IPS-18c (cell line): ENCODE results near the gene SLC35G6.
"Not testable (repeated sequence)": the region's sequence is repeated elsewhere in the genome, so short reads cannot be mapped to it uniquely, and the experiment has no call there.

Source experiments
- H3K4me3 ChIP-seq: 2 replicates; pipeline ENCODE4 v1.7.0; 2013; ENCODE audit warnings: low read depth, mild to moderate bottlenecking, low read length, moderate library complexity; ENCODE audit not compliant: insufficient read depth
- H3K9me3 ChIP-seq: one replicate; pipeline ENCODE4 v1.6.1; 2013; ENCODE audit warnings: mild to moderate bottlenecking, low read length, moderate library complexity; ENCODE audit not compliant: control insufficient read depth, insufficient read depth

Gene SLC35G6

DNA sequence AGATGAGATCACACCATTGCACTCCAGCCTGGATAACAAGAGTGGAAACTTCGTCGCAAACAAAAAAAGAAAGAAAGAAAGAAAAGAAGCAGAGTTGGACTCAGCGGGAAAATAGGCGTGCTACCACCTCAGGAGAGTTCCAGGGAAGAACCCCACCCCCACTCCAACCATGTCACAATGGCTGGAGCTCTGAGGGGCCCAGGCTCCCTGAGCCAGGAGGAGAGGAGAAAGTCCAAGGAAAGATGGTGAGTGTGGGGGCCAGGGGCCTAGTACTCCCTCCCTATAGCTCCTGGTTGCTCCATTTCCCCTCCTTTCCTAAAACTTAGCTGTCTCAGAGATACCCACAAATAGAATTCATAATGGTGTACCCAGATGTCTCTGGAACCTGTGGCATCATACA, at the start of gene SLC35G6:
TSS of gene SLC35G6 (plus strand) at position 172 of the 400 bp plus-strand sequence. CDS start at position 243, 71 bp downstream.
- H3K4me3 ChIP-seq, H3K9me3 ChIP-seq: not testable (repeated sequence)

DNA sequence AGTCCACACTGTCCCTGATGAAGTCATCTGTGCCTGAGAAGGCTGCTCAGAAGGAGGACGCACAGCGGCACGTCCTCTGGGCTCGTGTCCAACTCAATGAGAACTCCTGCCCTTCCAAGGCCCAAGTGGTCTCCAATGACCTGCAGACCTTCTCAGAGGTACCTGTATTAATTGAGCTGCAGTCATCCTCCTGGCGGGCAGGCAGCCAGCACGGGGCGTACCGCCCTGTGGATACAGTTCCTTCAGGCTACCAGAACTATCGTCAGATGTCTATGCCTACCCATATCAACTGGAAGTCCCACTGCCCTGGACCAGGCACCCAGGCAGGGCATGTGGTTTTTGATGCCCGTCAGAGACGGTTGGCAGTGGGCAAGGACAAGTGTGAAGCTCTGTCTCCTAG, 49.0 kb upstream of the SLC35G6 start:
- Histone ChIP-seq H3K9me3 (no peaks in the 10 kb centered on the region), H3K4me3 (no peak overlapping the region)

DNA sequence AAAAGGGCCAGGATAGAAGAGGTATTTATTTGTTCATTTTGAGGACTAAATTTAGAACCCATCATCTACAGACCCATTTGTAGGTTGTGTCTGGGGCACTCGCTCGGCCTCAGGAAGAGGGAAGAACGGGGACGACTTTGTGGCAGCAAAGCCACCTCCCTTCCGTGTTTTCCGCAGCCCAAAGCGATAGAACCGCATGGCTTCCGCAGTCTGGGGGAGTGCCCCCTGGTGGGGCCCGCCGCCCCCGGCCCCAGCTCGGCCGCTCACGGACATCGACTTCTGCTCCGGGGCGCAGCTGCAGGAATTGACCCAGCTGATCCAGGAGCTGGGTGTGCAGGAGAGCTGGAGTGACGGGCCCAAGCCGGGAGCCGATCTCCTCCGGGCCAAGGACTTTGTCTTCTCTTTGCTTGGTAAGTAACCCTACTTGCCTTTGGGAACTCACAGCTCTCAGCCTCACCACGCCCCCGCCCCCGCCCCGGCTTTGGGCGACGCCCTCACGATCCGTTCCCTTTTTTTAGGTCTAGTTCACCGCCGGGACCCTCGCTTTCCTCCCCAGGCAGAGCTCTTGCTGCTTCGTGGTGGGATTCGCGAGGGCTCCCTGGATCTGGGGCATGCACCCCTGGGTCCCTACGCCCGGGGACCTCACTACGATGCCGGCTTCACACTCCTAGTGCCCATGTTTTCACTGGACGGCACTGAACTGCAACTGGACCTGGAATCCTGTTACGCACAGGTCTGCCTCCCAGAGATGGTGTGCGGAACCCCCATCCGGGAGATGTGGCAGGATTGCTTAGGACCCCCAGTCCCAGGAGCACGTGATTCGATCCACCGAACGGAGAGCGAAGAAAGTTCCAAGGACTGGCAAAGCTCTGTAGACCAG, 45.3 kb upstream of the SLC35G6 start:
- H3K4me3 ChIP-seq = peak overlapping the region; percentile 75
- H3K9me3 ChIP-seq = no peaks in the 10 kb centered on the region

DNA sequence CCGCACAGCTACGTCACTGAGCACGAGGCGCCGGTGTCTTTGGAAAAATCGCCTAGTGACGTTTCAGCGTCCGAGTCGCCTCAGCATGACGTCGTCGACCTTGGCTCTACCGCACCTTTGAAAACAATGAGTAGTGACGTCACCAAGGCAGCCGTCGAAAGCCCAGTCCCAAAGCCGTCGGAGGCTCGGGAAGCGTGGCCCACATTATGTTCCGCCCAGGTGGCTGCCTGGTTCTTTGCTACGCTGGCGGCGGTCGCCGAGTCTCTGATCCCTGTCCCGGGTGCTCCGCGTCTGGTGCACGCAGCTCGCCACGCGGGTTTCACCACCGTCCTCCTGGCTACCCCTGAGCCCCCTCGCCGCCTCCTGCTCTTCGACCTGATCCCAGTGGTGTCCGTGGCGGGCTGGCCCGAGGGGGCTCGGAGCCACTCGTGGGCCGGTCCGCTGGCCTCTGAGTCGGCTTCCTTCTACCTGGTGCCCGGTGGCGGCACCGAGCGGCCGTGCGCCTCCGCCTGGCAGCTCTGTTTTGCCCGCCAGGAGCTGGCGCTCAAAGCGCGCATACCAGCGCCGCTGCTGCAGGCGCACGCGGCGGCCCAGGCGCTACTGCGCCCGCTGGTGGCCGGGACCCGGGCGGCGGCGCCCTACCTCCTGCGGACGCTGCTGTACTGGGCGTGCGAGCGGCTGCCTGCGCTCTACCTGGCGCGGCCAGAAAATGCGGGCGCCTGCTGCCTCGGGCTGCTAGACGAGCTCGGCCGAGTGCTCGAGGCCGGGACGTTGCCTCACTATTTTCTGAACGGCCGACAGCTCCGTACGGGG, 44.5 kb upstream of the SLC35G6 start:
- Histone ChIP-seq H3K4me3 (peak overlapping the region; percentile 75), H3K9me3 (no peaks in the 10 kb centered on the region)

DNA sequence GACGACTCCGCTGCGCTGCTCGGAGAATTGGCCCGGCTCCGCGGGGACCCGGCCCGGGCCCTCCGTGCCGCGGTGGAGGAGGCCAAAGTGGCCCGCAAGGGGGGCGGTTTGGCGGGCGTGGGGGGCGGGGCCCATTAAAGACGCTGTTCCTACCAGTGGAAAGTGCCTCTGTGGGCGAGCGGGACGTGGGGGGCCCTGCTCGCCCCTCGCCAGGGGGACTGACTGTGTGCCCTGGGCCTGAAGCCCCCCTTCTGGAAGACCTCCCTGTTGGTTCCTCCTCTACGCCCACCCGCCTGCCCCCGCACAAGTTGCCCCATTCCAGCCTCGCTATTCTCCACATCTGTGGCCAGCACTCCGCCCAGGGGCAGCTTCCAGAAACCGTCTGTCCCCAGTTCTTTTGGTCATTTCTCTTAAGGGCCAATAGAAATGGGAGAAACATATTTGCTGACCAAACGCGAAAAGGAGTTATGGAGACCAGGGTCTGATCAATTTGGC, 43.8 kb upstream of the SLC35G6 start:
- Histone ChIP-seq H3K4me3 (peak overlapping the region; percentile 75), H3K9me3 (no peaks in the 10 kb centered on the region)

DNA sequence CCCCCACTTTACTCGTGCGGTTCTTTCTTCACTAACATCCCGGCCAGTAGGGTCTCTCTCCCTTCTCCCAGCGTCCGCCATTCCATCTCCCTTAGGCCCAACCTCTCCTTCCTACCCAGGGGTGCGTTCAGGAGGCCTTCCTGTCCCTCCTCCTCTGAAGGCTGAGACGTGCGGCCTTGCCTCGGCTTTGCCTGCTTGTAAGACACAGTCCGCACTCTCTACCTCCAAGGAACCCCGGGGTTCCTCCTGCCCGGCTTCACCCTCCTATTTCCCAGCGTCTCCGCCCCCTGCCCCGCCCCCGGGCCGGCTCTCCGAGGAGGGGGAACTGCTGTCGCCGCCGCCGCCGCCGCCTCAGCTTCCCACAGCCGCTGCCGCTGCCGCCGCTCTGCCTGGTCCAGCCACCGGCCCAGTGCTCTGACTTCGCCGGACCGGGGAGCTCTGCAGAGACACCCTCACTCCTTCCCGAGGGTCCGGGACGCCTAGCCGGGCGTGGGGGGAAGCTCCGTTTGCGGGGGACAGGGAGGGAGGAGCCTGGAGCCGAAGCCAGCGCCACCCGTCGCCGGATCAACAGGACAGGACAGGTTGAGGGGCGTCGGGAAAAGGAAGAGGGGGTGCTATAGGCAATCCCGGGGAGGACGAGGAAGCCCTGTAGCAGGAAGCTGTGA, 43.2 kb upstream of the SLC35G6 start:
- no peaks in the 10 kb centered on the region for H3K9me3 ChIP-seq
- peak overlapping the region; percentile 75 for H3K4me3 ChIP-seq

GRCh38 chr17:7438656-7439460, 42.4 kb upstream of the SLC35G6 start:
- Histone ChIP-seq H3K9me3 (no peaks in the 10 kb centered on the region), H3K4me3 (peak overlapping the region; percentile 75)

- peak within 1 kb of the TSS; percentile 75 for H3K4me3 ChIP-seq
- H3K9me3 ChIP-seq = no peaks in the 10 kb centered on the region
Measured at GRCh38 chr17:7439462-7440112, 41.7 kb upstream of the SLC35G6 start, which contains the start of gene FGF11. Gene FGF11 (plus strand): TSS chr17:7439512. CDS start chr17:7439621, 109 bp downstream.

GRCh38 chr17:7440113-7440833, 41.0 kb upstream of the SLC35G6 start:
- H3K4me3 ChIP-seq = peak overlapping the region; percentile 73

DNA sequence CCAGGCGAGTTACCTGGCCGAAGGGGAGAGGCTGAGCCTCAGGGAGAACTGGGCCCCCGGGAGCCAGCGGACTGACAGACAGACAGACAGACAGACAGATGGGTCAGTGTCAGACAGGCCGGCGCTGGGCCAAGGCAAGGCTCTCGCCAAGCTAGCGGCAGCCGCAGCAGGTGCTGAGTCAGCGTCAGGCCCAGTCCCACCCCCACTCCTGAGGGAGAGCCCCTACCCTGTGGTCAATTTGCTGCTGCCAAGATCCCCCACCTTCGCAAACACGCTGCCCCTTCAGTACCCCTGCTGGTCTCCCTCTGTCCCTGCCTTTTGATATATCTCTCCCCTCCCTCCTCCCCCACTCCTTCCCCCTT, 40.4 kb upstream of the SLC35G6 start:
- H3K9me3 ChIP-seq = no peaks in the 10 kb centered on the region

More at GRCh38 chr17:7440113-7440833, 41.0 kb upstream of the SLC35G6 start:
- H3K9me3 ChIP-seq = no peaks in the 10 kb centered on the region

GRCh38 chr17:7441266-7441665, 40.0 kb upstream of the SLC35G6 start:
- peak overlapping the region; percentile 73; the same call in 1 of the 2 replicates for H3K4me3 ChIP-seq
- no peaks in the 10 kb centered on the region for H3K9me3 ChIP-seq

More for the DNA sequence above, 40.4 kb upstream of the SLC35G6 start:
- H3K4me3 ChIP-seq = peak overlapping the region; percentile 73; the same call in 1 of the 2 replicates

DNA sequence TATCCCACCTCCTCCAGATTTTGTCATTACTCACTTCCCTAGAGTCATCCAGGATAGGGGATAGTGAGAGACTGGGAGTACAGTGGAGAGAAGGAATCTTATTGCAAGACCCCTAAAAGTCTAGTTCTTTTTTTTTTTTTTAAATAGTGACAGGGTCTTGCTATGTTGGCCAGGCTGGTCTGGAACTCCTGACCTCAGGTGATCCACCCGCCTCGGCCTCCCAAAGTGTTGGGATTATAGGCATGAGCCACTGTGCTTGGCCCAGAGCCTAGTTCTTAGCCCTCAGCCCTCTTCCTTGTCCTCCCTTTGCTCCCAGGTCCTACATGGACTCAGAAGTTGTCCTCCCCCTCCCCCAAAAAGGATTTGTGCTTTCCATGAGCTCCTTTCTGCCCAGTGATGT, 39.1 kb upstream of the SLC35G6 start:
- no peak overlapping the region for H3K4me3 ChIP-seq
- no peaks in the 10 kb centered on the region for H3K9me3 ChIP-seq

DNA sequence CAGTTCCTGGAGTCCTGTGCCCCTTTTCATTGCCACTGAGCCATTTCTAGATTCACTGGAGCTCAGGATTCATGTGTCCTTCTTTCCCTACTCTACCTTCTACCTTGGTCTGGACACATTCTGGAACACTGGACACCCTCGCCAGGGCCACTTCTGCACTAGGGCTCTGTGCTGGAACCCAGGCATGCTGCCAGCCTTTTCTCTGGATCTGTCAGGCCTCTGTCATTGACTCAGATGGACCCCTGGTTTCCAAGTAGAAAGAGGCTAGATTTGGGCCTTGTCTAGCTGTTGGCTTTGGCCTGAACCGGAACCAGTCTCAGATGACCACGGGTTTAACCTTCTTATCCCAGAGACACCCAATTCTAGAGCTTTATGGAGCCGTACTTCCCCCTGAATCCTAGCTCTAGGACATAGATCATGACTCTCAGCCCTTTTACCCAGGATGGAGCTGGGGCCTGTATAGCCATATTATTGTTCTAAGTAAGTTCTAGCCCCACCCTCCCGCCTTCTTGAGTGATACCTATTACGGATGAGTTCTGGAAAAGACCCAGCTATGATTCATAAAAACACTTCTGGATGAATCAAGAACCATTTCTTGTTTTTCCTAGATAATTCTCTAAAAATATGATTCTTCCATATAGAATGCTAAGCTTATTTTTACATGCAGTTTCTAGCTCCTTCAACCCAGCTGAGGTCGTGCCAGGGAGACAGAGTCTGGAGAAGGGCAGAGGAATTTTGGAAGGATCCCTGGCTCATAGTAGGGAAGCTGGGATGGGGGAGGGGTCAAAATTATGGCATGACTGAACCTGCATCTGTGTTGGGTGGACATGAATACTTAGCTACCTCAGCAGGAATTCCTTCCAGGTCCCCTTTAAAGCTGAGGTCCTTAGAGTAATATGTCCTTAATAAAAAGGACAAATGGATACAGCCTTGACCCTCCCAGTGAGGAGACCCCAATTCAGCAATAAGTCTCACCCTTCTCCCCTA, 37.5 kb upstream of the SLC35G6 start:
- no peak overlapping the region for H3K4me3 ChIP-seq

More for the DNA sequence above, 37.5 kb upstream of the SLC35G6 start:
- H3K9me3 ChIP-seq = no peaks in the 10 kb centered on the region
